GM12878 (cell line): Measurements from ENCODE around the gene ATG4B.

Experiments used
- CHD2 ChIP-seq: IDR thresholded peaks from 2 replicates; pipeline ENCODE4 v1.6.1; 2011; ENCODE audit warnings: low read depth, low read length, improper control_type of control experiment, borderline replicate concordance
- CTCF ChIP-seq, 3 experiments: IDR thresholded peaks in 2 of 3; conservative IDR thresholded peaks in 1 of 3; 2 replicates each; pipeline ENCODE4 v1.5.1; 2011; ENCODE audit warnings: low read depth in 3 of 3, low read length in 3 of 3, mild to moderate bottlenecking in 3 of 3, control low read depth in 2 of 3, moderate library complexity in 2 of 3, inconsistent platforms in 1 of 3, mixed read lengths in 1 of 3; ENCODE audit not compliant: control insufficient read depth in 2 of 3, insufficient read depth in 1 of 3; ENCODE audit errors: extremely low read depth in 1 of 3
- EZH2 ChIP-seq: IDR thresholded peaks from 2 replicates; pipeline ENCODE4 v1.6.1; 2012; ENCODE audit warnings: low read depth, mild to moderate bottlenecking, control low read depth, inconsistent platforms, low read length, borderline replicate concordance; ENCODE audit not compliant: control insufficient read depth
- NFYA ChIP-seq: IDR thresholded peaks from 2 replicates; pipeline ENCODE4 v1.6.1; 2011; ENCODE audit warnings: low read depth, mild to moderate bottlenecking, low read length, improper control_type of control experiment, borderline replicate concordance
- POLR2AphosphoS5 ChIP-seq: IDR thresholded peaks from 2 replicates; pipeline ENCODE4 v1.6.1; 2011; ENCODE audit warnings: mild to moderate bottlenecking, low read length, inconsistent platforms
- RAD21 ChIP-seq: IDR thresholded peaks from 2 replicates; pipeline ENCODE4 v1.6.1; 2011; ENCODE audit warnings: mild to moderate bottlenecking, low read depth, low read length, moderate library complexity; ENCODE audit not compliant: insufficient read depth
- RAD51 ChIP-seq: fragments of 450-650 bp; IDR thresholded peaks from 2 replicates; pipeline ENCODE4 v1.6.1; 2016; ENCODE audit warnings: moderate library complexity, mild to moderate bottlenecking, inconsistent platforms
- REST ChIP-seq: IDR thresholded peaks from 2 replicates; pipeline ENCODE4 v1.6.1; 2012; ENCODE audit warnings: mild to moderate bottlenecking, low read depth, low read length
- TAF1 ChIP-seq: IDR thresholded peaks from 2 replicates; pipeline ENCODE4 v1.6.1; 2011; ENCODE audit warnings: mild to moderate bottlenecking, low read depth, low read length, borderline replicate concordance
- YY1 ChIP-seq: IDR thresholded peaks from 2 replicates; pipeline ENCODE4 v1.6.1; 2011; ENCODE audit warnings: low read depth, mild to moderate bottlenecking, low read length
- ZNF274 ChIP-seq: IDR thresholded peaks from one replicate; pipeline ENCODE4 v1.8.0; 2011; ENCODE audit not compliant: insufficient read length, insufficient read depth

- TF ChIP-seq ZNF274 (no peak), CTCF (IDR thresholded peaks at IDR 0.05 in 2 of 3, conservative IDR thresholded peaks at IDR 0.05 in 1 of 3; ENCODE audit: control insufficient read depth in 2 of 3, extremely low read depth in 1 of 3, insufficient read depth in 1 of 3, low read depth in 3 of 3, low read length in 3 of 3) (no peak), REST (no peak), NFYA (no peak), RAD21 (no peak), POLR2AphosphoS5 (no peak), TAF1 (no peak), YY1 (no peak), EZH2 (no peak), RAD51 (no peak), CHD2 (no peak)
Measured at GRCh38 chr2:241615522-241616052, 21.9 kb upstream of the ATG4B start.
